ENCODE results near the gene FSTL4.

FSTL4 gene

GRCh38 chr5:133508845-133509741 is 103.2 kb downstream of the FSTL4 start:
- TF ChIP-seq CTCF (IDR thresholded peaks at IDR 0.05; ENCODE audit: low read depth, low read length), result no peak
- no peak for DNase-seq (ENCODE audit: extremely low read depth, low read depth)

- DNase-seq (ENCODE audit: extremely low read depth, low read depth), result no peak
- TF ChIP-seq CTCF (IDR thresholded peaks at IDR 0.05; ENCODE audit: low read depth, low read length), result no peak
Measured at GRCh38 chr5:133508331-133508730, 104.0 kb downstream of the FSTL4 start.

- no peak for TF ChIP-seq CTCF (IDR thresholded peaks at IDR 0.05; ENCODE audit: low read depth, low read length)
- DNase-seq (ENCODE audit: extremely low read depth, low read depth), result no peak
Measured at GRCh38 chr5:133506181-133506580, 106.2 kb downstream of the FSTL4 start.

GRCh38 chr5:133503511-133503910 is 108.8 kb downstream of the FSTL4 start:
- no peak for DNase-seq (ENCODE audit: extremely low read depth, low read depth)
- TF ChIP-seq CTCF (IDR thresholded peaks at IDR 0.05; ENCODE audit: low read depth, low read length), result no peak

GRCh38 chr5:133499895-133500294 is 112.4 kb downstream of the FSTL4 start:
- no peak for TF ChIP-seq CTCF (IDR thresholded peaks at IDR 0.05; ENCODE audit: low read depth, low read length)
- no peak for DNase-seq (ENCODE audit: extremely low read depth, low read depth)

GRCh38 chr5:133497608-133498348 is 114.6 kb downstream of the FSTL4 start:
- DNase-seq (ENCODE audit: extremely low read depth, low read depth), result no peak
- no peak for TF ChIP-seq CTCF (IDR thresholded peaks at IDR 0.05; ENCODE audit: low read depth, low read length)

GRCh38 chr5:133496631-133497030 is 115.7 kb downstream of the FSTL4 start:
- DNase-seq (ENCODE audit: extremely low read depth, low read depth), result no peak
- no peak for TF ChIP-seq CTCF (IDR thresholded peaks at IDR 0.05; ENCODE audit: low read depth, low read length)
